Measurements from ENCODE around the gene CCL11.

The CCL11 gene

GRCh38 chr17:34255841-34256240 is 29.7 kb upstream of the CCL11 start:
- H3K9me3 ChIP-seq (replicated peaks; ENCODE audit: insufficient read depth, low read length): no peaks in the 10 kb centered on the region
- H3K36me3 ChIP-seq (replicated peaks; ENCODE audit: insufficient read depth, low read length): no peaks in the 10 kb centered on the region
- no peak overlapping the region for H3K27ac ChIP-seq (ENCODE audit: low read length)
- H3K9ac ChIP-seq (ENCODE audit: low read length): no peak overlapping the region
- H4K20me1 ChIP-seq (ENCODE audit: insufficient read depth, low read length): no peaks in the 10 kb centered on the region
- H3K4me1 ChIP-seq (ENCODE audit: low read length): peaks cover 19% of the 10 kb centered on the region
- H3F3A ChIP-seq (ENCODE audit: insufficient read depth, low read length): no peaks in the 10 kb centered on the region
- no peaks in the 10 kb centered on the region for H3K27me3 ChIP-seq (replicated peaks; ENCODE audit: insufficient read depth, low read length)
- DNase-seq: no peak
- no peaks in the 10 kb centered on the region for H3K9me2 ChIP-seq (replicated peaks; ENCODE audit: insufficient read depth, low read length)
- no peaks in the 10 kb centered on the region for H3K79me2 ChIP-seq (ENCODE audit: low read length)
- no peak for TF ChIP-seq EZH2phosphoT487 (IDR thresholded peaks at IDR 0.05; ENCODE audit: low read length)
- H3K4me2 ChIP-seq (ENCODE audit: low read depth, low read length): peak overlapping the region; percentile 70; the same call in 1 of the 2 replicates
- H3K4me3 ChIP-seq (ENCODE audit: low read length): no peak overlapping the region
- H2AFZ ChIP-seq (ENCODE audit: low read length): no peak overlapping the region

GRCh38 chr17:34257299-34257985 is 28.1 kb upstream of the CCL11 start:
- Histone ChIP-seq H3K9me3 (replicated peaks; ENCODE audit: insufficient read depth, low read length) (no peaks in the 10 kb centered on the region), H3K27me3 (replicated peaks; ENCODE audit: insufficient read depth, low read length) (no peaks in the 10 kb centered on the region), H2AFZ (ENCODE audit: low read length) (no peak overlapping the region), H3K4me1 (ENCODE audit: low read length) (peaks cover 28% of the 10 kb centered on the region), H3K9me2 (replicated peaks; ENCODE audit: insufficient read depth, low read length) (no peaks in the 10 kb centered on the region), H3K27ac (ENCODE audit: low read length) (no peak overlapping the region), H4K20me1 (ENCODE audit: insufficient read depth, low read length) (no peaks in the 10 kb centered on the region), H3K4me2 (ENCODE audit: low read depth, low read length) (no peak overlapping the region), H3F3A (ENCODE audit: insufficient read depth, low read length) (peaks cover 10% of the 10 kb centered on the region), H3K9ac (ENCODE audit: low read length) (no peak overlapping the region), H3K4me3 (ENCODE audit: low read length) (no peak overlapping the region), H3K36me3 (replicated peaks; ENCODE audit: insufficient read depth, low read length) (no peaks in the 10 kb centered on the region), H3K79me2 (ENCODE audit: low read length) (no peaks in the 10 kb centered on the region)
- TF ChIP-seq EZH2 (optimal IDR thresholded peaks at IDR 0.05; ENCODE audit: low read depth, low read length) (no peak), EZH2phosphoT487 (IDR thresholded peaks at IDR 0.05; ENCODE audit: low read length) (no peak)
- TF ChIP-seq, protein P1, sequence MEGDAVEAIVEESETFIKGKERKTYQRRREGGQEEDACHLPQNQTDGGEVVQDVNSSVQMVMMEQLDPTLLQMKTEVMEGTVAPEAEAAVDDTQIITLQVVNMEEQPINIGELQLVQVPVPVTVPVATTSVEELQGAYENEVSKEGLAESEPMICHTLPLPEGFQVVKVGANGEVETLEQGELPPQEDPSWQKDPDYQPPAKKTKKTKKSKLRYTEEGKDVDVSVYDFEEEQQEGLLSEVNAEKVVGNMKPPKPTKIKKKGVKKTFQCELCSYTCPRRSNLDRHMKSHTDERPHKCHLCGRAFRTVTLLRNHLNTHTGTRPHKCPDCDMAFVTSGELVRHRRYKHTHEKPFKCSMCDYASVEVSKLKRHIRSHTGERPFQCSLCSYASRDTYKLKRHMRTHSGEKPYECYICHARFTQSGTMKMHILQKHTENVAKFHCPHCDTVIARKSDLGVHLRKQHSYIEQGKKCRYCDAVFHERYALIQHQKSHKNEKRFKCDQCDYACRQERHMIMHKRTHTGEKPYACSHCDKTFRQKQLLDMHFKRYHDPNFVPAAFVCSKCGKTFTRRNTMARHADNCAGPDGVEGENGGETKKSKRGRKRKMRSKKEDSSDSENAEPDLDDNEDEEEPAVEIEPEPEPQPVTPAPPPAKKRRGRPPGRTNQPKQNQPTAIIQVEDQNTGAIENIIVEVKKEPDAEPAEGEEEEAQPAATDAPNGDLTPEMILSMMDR (IDR thresholded peaks at IDR 0.05; ENCODE audit: low read length): no peak
- no peak for DNase-seq

GRCh38 chr17:34257986-34258326 is 27.6 kb upstream of the CCL11 start:
- H3K9ac ChIP-seq (ENCODE audit: low read length): no peak overlapping the region
- H2AFZ ChIP-seq (ENCODE audit: low read length): no peak overlapping the region
- no peak for DNase-seq
- H3K36me3 ChIP-seq (replicated peaks; ENCODE audit: insufficient read depth, low read length): no peaks in the 10 kb centered on the region
- H3F3A ChIP-seq (ENCODE audit: insufficient read depth, low read length): peaks cover 14% of the 10 kb centered on the region
- H3K4me3 ChIP-seq (ENCODE audit: low read length): no peak overlapping the region
- H3K27ac ChIP-seq (ENCODE audit: low read length): no peak overlapping the region
- no peaks in the 10 kb centered on the region for H3K9me2 ChIP-seq (replicated peaks; ENCODE audit: insufficient read depth, low read length)
- peaks cover 33% of the 10 kb centered on the region for H3K4me1 ChIP-seq (ENCODE audit: low read length)
- no peaks in the 10 kb centered on the region for H3K9me3 ChIP-seq (replicated peaks; ENCODE audit: insufficient read depth, low read length)
- H4K20me1 ChIP-seq (ENCODE audit: insufficient read depth, low read length): no peaks in the 10 kb centered on the region
- no peaks in the 10 kb centered on the region for H3K79me2 ChIP-seq (ENCODE audit: low read length)
- TF ChIP-seq EZH2 (optimal IDR thresholded peaks at IDR 0.05; ENCODE audit: low read depth, low read length): no peak
- TF ChIP-seq, protein P1 (IDR thresholded peaks at IDR 0.05; ENCODE audit: low read length): no peak
- no peak for TF ChIP-seq EZH2phosphoT487 (IDR thresholded peaks at IDR 0.05; ENCODE audit: low read length)
- H3K27me3 ChIP-seq (replicated peaks; ENCODE audit: insufficient read depth, low read length): no peaks in the 10 kb centered on the region
- no peak overlapping the region for H3K4me2 ChIP-seq (ENCODE audit: low read depth, low read length)

DNA sequence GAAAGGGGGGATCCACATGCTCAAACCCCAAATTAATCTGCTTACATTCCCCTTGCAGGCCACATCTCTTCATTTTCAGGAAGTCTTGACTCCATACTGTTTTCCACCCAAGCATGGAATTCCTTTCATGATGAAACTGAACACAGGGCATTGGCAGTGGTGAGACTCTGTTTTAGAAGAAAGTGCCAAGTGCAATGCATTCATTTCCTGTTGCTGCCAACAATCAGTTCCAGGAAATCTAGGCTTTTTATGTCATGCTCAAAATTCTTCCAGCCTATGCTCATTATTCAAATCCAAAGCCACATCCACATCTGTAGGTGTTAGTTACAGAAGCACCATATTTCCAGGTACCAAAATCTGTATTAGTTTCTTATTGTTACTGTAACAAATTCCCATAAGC is 26.4 kb upstream of the CCL11 start:
- Histone ChIP-seq H3K4me1 (ENCODE audit: low read length) (peaks cover 33% of the 10 kb centered on the region), H4K20me1 (ENCODE audit: insufficient read depth, low read length) (no peaks in the 10 kb centered on the region), H3K79me2 (ENCODE audit: low read length) (no peaks in the 10 kb centered on the region), H2AFZ (ENCODE audit: low read length) (no peak overlapping the region), H3K9me3 (replicated peaks; ENCODE audit: insufficient read depth, low read length) (no peaks in the 10 kb centered on the region), H3K9ac (ENCODE audit: low read length) (no peak overlapping the region), H3K4me2 (ENCODE audit: low read depth, low read length) (no peak overlapping the region), H3K27me3 (replicated peaks; ENCODE audit: insufficient read depth, low read length) (no peaks in the 10 kb centered on the region), H3K4me3 (ENCODE audit: low read length) (no peak overlapping the region), H3K27ac (ENCODE audit: low read length) (no peak overlapping the region), H3K36me3 (replicated peaks; ENCODE audit: insufficient read depth, low read length) (no peaks in the 10 kb centered on the region), H3F3A (ENCODE audit: insufficient read depth, low read length) (peaks cover 14% of the 10 kb centered on the region), H3K9me2 (replicated peaks; ENCODE audit: insufficient read depth, low read length) (no peaks in the 10 kb centered on the region)
- no peak for DNase-seq
- no peak for TF ChIP-seq EZH2 (optimal IDR thresholded peaks at IDR 0.05; ENCODE audit: low read depth, low read length)
- TF ChIP-seq, protein P1 (IDR thresholded peaks at IDR 0.05; ENCODE audit: low read length): no peak
- no peak for TF ChIP-seq EZH2phosphoT487 (IDR thresholded peaks at IDR 0.05; ENCODE audit: low read length)

All from MM.1S (cell line).